GM10266 (cell line): ENCODE data around the gene VWA3B.

Experiments
- DNase-seq: peaks from one replicate; pipeline ENCODE4 v3.0.0; 2012; ENCODE audit errors: extremely low spot score
- CTCF ChIP-seq: IDR thresholded peaks from 2 replicates; pipeline ENCODE4 v1.5.1; 2012; ENCODE audit warnings: mild to moderate bottlenecking, low read depth; ENCODE audit not compliant: control insufficient read depth, insufficient read depth; ENCODE audit errors: missing control alignments

VWA3B gene

GRCh38 chr2:98087447-98088020 lies 567 bp downstream of the VWA3B start:
- no peak for TF ChIP-seq CTCF
- no peak for DNase-seq

GRCh38 chr2:98088261-98088660 lies 1.3 kb downstream of the VWA3B start:
- no peak for DNase-seq
- no peak for TF ChIP-seq CTCF

GRCh38 chr2:98089941-98090340 lies 3.0 kb downstream of the VWA3B start:
- no peak for DNase-seq
- TF ChIP-seq CTCF, result no peak

GRCh38 chr2:98090951-98091350 lies 4.0 kb downstream of the VWA3B start:
- no peak for DNase-seq
- no peak for TF ChIP-seq CTCF

- DNase-seq, result no peak
- TF ChIP-seq CTCF, result no peak
Observed at GRCh38 chr2:98091738-98092137, 4.8 kb downstream of the VWA3B start.

GRCh38 chr2:98093146-98093545 lies 6.2 kb downstream of the VWA3B start:
- TF ChIP-seq CTCF, result no peak
- DNase-seq, result no peak

DNA sequence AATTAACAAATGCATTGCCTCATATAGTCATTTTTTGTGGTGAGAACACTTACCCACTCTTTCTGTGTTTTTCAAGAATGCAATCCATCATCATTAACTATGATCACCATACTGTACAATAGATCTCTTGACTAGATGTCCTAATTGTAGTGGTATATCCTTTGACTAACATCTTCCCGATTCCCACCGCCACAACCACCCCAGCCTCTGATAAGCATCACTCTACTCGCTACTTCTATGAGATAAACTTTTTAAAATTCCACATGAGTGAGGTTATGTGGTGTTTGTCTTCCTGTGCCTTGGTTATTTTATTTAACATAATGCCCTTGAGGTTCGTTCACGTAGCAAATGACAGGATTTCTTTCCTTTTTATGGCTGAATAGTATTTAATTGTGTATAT lies 6.6 kb downstream of the VWA3B start:
- TF ChIP-seq CTCF, result no peak
- DNase-seq, result no peak
